Daoy (cell line): ENCODE data around the gene DTNB. TPM values are rescaled to one million over a fixed set of nuclear protein-coding genes. Genes with fewer than 3 reads are reported as not detected.
A peak's percentile ranks its signal among the peaks of the same experiment; 100 is the strongest.
"Not testable (repeated sequence)": the region's sequence is repeated elsewhere in the genome, so short reads cannot be mapped to it uniquely, and the experiment has no call there.

Experiments
- DNase-seq: peaks from one replicate; pipeline ENCODE4 v3.0.0-alpha.2; 2015; ENCODE audit warnings: low read depth
- total RNA-seq: library from RNA; depleted of rRNA; stranded (reverse); fragments of >200 nt; shearing (Covaris generic); gene quantifications from 2 replicates; pipeline ENCODE4 v1.2.3, GENCODE V29; 2014; rRNA removed

Gene DTNB
- 5.0 and 5.3 TPM in 2 replicates for total RNA-seq

- DNase-seq, result peak; percentile 85
These were observed at the start of gene DTNB for GRCh38 chr2:25673300-25674076. TSS of gene DTNB (minus strand) at chr2:25673577. CDS start at chr2:25652660, 20,917 bp downstream.

DNA sequence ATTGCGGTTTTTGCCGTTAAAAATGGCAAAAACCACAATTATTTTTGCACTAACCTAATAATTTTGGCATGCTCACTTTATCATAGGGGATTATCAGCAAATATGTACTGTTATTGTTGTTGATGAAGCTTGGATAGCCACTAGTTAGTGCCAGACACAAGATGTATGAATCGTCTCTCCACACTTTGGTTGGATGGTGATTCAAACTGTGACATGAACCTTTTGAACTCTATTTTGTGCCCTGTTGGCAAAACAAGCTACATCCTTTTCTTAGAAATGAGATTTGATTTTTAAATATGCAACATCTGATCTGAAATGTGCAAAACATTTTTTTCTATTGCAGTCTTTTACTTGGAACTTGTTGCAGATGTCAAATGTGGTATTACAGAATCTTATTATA, 48.8 kb upstream of the DTNB start:
- no peak for DNase-seq

DNA sequence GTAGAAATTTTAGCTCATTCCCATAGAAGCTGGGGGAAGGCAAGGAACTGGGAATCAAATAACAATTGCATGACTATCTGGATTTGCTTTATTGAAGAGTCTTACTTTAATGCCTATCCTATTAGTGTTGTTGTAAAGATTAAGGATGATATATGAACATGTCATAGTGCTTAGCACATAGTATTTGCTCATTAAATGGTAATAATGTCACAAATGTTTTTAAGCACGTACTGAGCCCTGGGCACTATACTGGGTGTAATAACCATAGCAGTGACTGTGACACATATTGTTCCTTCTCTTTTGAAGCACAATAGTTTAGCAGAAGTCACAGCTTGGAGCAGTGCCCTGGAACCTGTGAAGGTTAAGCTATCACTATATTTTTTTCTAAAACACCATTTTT, 47.2 kb upstream of the DTNB start:
- no peak for DNase-seq

- no peak for DNase-seq
These were observed 41.4 kb upstream of the DTNB start for GRCh38 chr2:25714740-25715139.

GRCh38 chr2:25712455-25712854, 39.1 kb upstream of the DTNB start:
- no peak for DNase-seq

DNA sequence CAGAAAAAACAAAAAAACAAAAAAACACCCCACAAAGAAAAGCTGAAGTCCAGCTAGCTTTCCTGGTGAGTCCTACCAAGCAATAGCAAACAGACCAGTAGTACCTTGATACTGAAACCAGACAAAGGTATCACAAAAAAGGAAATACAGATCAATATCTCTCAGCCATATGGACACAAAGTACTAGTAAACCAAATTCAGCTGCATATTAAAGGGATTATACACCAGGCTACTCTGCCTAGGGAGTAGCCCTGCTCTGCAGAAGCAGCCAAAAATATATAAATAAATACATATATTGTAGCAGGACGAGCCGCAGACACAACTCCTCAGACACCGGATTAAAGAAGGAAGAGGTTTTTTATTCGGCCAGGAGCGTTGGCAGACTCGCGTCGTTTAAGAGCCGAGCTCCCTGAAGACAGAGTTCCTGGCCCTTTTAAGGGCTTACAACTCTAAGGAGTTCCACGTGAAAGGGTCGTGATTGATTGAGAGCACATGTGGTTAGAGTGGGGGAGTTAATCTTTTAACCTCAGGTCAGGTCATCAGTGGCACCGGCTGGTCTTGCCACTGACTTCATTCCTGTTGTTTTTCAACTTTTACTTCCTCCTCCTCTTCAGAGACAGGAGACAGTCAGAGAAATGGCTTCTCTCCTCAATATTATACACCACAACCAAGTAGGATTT, 38.4 kb upstream of the DTNB start:
- DNase-seq, result no peak

DNA sequence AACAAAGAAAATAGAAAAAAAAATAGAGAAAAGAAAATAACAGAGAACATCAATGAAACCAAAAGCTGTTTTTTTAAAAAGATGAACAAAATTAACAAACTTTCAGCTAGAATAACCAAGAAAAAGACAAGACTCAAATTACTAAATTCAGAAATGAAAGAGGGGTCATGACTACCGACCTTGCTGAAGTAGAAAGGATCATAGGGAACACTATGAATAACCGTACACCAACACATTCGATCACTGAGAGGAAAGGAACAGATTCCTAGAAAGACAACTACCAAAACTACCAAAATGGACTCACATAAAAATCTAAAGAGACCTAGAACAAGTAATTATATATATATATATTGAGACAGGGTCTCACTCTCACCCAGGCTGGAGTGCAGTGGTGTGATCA, 37.4 kb upstream of the DTNB start:
- no peak for DNase-seq

- no peak for DNase-seq
These were observed 36.0 kb upstream of the DTNB start for GRCh38 chr2:25709349-25709748.

GRCh38 chr2:25707927-25708590, 34.7 kb upstream of the DTNB start:
- no peak for DNase-seq

- not testable (repeated sequence) for DNase-seq
These were observed 32.2 kb upstream of the DTNB start for GRCh38 chr2:25705575-25705974.

- no peak for DNase-seq
These were observed 28.4 kb upstream of the DTNB start for GRCh38 chr2:25701801-25702200.

GRCh38 chr2:25700221-25700660, 26.9 kb upstream of the DTNB start:
- DNase-seq, result peak; percentile 60

DNA sequence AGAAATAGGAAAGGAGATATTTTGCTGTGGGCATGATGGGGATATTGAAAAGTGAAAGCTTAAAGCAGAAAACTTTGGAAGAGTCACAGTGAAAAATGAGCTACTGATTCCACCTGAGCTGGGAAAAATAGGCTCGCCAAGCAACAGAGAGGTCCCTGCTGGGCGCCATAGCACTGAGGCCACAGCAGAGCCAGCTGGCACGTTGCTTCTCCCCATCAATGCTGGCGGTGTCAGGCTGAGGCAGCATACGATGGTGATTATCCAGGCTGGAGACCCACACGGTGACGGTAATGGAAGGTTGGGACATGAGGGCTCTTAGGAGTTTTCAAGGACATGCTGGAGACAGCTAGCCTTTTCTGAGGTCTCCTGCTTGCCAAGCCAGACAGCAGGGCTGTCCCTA, 25.8 kb upstream of the DTNB start:
- peak; percentile 14 for DNase-seq

DNA sequence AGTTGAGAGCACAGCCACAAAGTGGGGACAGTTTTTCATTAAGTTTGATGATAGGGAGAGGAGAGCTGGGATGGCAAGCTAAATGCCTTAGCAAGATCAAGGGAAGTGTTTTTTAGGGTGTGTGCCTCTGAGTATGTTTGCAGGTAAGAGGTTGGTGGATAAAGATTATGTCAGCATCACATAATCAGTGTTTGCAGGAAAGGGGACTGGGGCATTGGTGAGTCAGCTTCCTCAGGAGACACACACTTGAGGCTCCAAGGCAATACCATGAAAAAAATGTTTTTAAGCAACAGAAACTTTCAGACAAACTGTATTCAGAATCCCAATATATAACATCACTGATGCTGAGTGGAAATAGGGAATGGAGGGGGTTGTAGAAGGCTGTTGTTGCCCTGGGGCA, 25.4 kb upstream of the DTNB start:
- peak; percentile 71 for DNase-seq

GRCh38 chr2:25697559-25698341, 24.4 kb upstream of the DTNB start:
- DNase-seq, result no peak

GRCh38 chr2:25692737-25693445, 19.5 kb upstream of the DTNB start:
- no peak for DNase-seq

DNA sequence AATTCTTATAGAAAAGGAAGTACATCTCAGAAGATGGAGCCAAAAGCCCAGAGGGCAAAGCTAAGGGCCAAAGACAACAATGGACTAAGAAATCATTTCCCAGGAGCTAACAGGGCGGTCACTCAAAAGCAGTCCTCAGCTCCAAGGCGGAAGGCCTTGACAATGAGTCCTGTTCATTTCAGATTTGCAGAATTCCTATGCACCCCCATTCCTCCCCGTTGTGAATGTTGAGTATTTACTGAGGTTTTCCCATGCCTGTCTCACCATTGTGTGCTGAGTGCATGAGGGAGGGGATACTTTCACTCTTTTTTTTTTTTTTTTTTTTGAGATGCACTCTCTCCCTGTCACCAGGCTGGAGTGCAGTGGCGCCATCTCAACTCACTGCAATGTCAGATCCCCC, 18.8 kb upstream of the DTNB start:
- peak; percentile 32 for DNase-seq

DNA sequence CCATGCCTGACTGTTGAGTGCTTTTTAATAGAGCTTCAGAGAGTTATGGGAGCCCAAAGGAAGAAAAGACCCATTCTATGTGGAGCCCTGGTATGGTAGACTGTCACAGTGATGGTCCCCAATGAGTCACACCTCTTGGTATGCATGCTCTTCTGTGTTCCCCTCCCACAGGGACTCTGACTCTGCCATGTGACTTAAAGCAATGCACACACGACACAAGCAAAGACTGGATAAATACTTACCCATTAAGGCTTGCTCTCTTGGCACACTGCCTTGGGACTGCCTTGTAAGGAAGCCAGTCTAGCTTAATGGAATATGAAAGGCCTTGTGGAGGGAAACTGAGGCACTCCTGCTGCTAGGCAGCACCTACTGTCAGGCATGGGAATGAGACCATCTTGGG, 16.7 kb upstream of the DTNB start:
- peak; percentile 59 for DNase-seq

DNA sequence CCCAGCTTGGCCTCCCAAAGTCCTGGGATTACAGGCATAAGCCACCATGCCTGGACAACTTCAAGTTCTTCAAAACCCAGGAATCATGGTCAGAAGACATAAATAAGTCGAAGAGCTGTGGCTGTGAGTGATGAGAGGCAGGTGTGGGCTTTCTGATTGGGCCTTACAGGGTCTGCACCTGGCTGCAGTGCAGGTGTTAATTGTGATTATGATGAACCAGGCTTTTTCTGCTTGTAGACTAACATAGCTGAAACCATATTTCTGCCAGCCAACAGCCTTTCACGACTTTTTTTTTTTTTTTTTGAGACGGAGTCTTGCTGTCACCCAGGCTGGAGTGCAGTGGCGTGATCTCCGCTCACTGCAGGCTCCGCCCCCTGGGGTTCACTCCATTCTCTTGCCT, 14.9 kb upstream of the DTNB start:
- DNase-seq, result no peak

DNA sequence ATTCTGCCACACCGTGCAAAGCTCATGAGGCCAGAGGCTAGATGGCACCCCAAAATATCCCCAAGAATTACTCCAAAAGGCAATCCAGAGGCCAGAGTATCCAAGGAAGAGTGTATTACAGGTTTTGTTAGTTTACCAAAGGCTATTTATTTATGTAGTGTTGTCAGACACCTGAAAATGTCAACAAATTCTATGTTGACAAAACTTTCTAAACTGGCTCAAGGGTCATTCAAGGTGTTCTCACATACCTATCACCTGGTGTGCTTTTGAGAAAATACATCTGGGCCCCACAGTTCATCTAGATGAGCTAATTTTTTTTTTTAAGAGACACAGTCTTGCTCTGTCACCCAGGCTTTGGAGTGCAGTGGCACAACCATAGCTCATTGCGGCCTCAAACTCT, 12.4 kb upstream of the DTNB start:
- DNase-seq, result no peak
